Keratinocyte (primary cell): ENCODE data around the gene KRT78.

Source experiments
- CTCF ChIP-seq, 3 experiments: IDR thresholded peaks in 1 of 3; conservative IDR thresholded peaks in 1 of 3; optimal IDR thresholded peaks in 1 of 3; 2 replicates in 2 of 3; 3 replicates in 1 of 3; pipeline versions ENCODE3 to v1.5.1; 2011; ENCODE audit warnings: low read length in 3 of 3, mild to moderate bottlenecking in 3 of 3, moderate library complexity in 2 of 3, control low read depth in 1 of 3, inconsistent platforms in 1 of 3; ENCODE audit not compliant: insufficient read depth in 2 of 3; ENCODE audit errors: extremely low read depth in 1 of 3
- EZH2 ChIP-seq: IDR thresholded peaks from one replicate; pipeline ENCODE4 v1.6.1; 2012; ENCODE audit warnings: inconsistent platforms, mild to moderate bottlenecking, low read length, moderate library complexity

DNA sequence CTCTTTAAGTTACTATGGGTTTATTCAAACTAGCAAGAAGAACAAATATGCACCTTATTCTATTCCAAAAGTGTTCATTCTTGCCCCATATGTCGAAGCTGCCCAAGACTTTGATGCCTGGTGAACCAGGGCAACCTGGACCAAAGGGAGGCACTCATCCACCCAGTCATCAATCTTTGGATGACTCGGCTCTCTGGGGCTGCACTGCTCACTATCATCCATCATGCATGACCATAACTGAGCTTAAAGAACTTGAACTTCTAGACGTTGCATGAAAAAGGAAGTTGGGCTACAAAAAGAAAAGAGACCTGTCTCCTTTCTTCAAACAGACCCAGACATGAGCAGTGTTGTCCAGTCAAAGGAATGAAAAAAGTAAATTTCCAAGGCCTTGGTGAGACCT lies 36.0 kb downstream of the KRT78 start:
- no peak for TF ChIP-seq CTCF (optimal IDR thresholded peaks at IDR 0.05 in 1 of 3, IDR thresholded peaks at IDR 0.05 in 1 of 3, conservative IDR thresholded peaks at IDR 0.05 in 1 of 3; ENCODE audit: extremely low read depth in 1 of 3, insufficient read depth in 2 of 3, low read length in 3 of 3)
- TF ChIP-seq EZH2 = no peak
